ENCODE measurements around the gene KCNJ1. TPM values are rescaled to one million over a fixed set of nuclear protein-coding genes. Genes with fewer than 3 reads are reported as not detected.

The KCNJ1 gene
- total and polyA plus RNA-seq, 10 of the 15 experiments (the other 5 are each of a cell fraction or from before 2014, with no cell fraction given), result not detected

- peak; percentile 7 for FAIRE-seq
- Histone ChIP-seq H2AFZ (ENCODE audit: control insufficient read depth, low read depth, low read length) (no peak overlapping the region), H3K27me3 (replicated peaks in 1 of 2; ENCODE audit: control insufficient read depth in 2 of 2, insufficient read depth in 2 of 2, low read length in 1 of 2) (no peaks in the 10 kb centered on the region), H3K4me3 (no peak overlapping the region), H3K79me2 (ENCODE audit: control insufficient read depth, insufficient read depth, low read length) (no peaks in the 10 kb centered on the region), H3K9me3 (replicated peaks; ENCODE audit: control insufficient read depth, insufficient read depth, low read length) (no peaks in the 10 kb centered on the region), H3K4me1 (ENCODE audit: control insufficient read depth, insufficient read depth, low read length) (no peaks in the 10 kb centered on the region), H3K27ac (ENCODE audit: control insufficient read depth, insufficient read depth) (no peak overlapping the region), H3K36me3 (ENCODE audit: control insufficient read depth in 2 of 2, insufficient read depth in 2 of 2, low read length in 1 of 2) (peaks cover 13 to 51% of the 10 kb centered on the region in 2 experiments), H3K9ac (ENCODE audit: control insufficient read depth, insufficient read depth, low read length) (no peak overlapping the region), H3K4me2 (ENCODE audit: control insufficient read depth, insufficient read depth) (no peak overlapping the region), H4K20me1 (ENCODE audit: control insufficient read depth, insufficient read depth) (no peaks in the 10 kb centered on the region)
- no peak for ATAC-seq
- BruUV-seq (replicated peaks), result no TSS peak
- in situ Hi-C loops (cut with MboI), result no loop called here
- ChIA-PET CTCF (interaction anchor here (0.8 to 1.2 kb wide), 4 partner anchors 22 to 639 kb away, joined by 3 to 5 read pairs (median 3); no protein-coding TSS in a partner anchor), RAD21 (ENCODE audit: unreplicated experiment) (interaction anchor here (1.6 kb wide), 1 partner anchor 637 kb away, joined by 3 read pairs; no protein-coding TSS in a partner anchor), SMC1A (ENCODE audit: uncharacterized antibody, unreplicated experiment) (interaction anchor here (0.7 kb wide), 1 partner anchor 556 kb away, joined by 3 read pairs; no protein-coding TSS in a partner anchor), POLR2A (no interaction called here)
- WGBS (ENCODE audit: insufficient coverage, insufficient replicate concordance, low lambda C conversion rate, missing lambda C conversion rate), result 79% methylated on average over 6 of the region's 6 CpGs
- intact Hi-C loops (cut with micrococcal nuclease; ENCODE audit: unreplicated experiment), result no loop called here
- no peak for DNase-seq (ENCODE audit: low read depth, low spot score)
- TF ChIP-seq SPI1 (IDR thresholded peaks at IDR 0.05; ENCODE audit: borderline replicate concordance, insufficient read depth, low read depth, low read length) (no peak), PAX5 (IDR thresholded peaks at IDR 0.05; ENCODE audit: borderline replicate concordance, low read depth, low read length) (no peak), ATF2 (IDR thresholded peaks at IDR 0.05; ENCODE audit: low read length) (no peak), EGR1 (IDR thresholded peaks at IDR 0.05; ENCODE audit: borderline replicate concordance in 1 of 2, low read depth in 2 of 2, low read length in 2 of 2) (no peak), POLR2AphosphoS5 (IDR thresholded peaks at IDR 0.05; ENCODE audit: low read length) (no peak), HDAC2 (IDR thresholded peaks at IDR 0.05) (no peak), SMAD1 (IDR thresholded peaks at IDR 0.05; ENCODE audit: low read depth, partially characterized antibody) (no peak), BRCA1 (IDR thresholded peaks at IDR 0.05; ENCODE audit: low read depth, low read length) (no peak), E2F8 (IDR thresholded peaks at IDR 0.05; ENCODE audit: low read depth, partially characterized antibody) (no peak), PRDM15 (CRISPR knock-in tag; IDR thresholded peaks at IDR 0.05) (no peak), SRF (IDR thresholded peaks at IDR 0.05; ENCODE audit: low read depth in 2 of 2, low read length in 2 of 2) (no peak), NBN (IDR thresholded peaks at IDR 0.05) (no peak), PKNOX1 (IDR thresholded peaks at IDR 0.05) (no peak)
These were observed 58.0 kb downstream of the KCNJ1 start for GRCh38 chr11:128809128-128809527.

Data from GM12878 (cell line).